ENCODE data around the gene HES4.

Gene HES4

GRCh38 chr1:999725-1000356 is at the start of gene HES4:
Gene HES4, minus strand, starts transcription at chr1:1000097. Its CDS starts 124 bp downstream, at chr1:999973.
- DNase-seq (ENCODE audit: low read depth): peak; percentile 93

- no peak for DNase-seq (ENCODE audit: low read depth)
Measured at GRCh38 chr1:1048765-1049164, 48.9 kb upstream of the HES4 start.

- DNase-seq (ENCODE audit: low read depth): no peak
Measured at GRCh38 chr1:1047963-1048362, 48.1 kb upstream of the HES4 start.

GRCh38 chr1:1047407-1047806 is 47.5 kb upstream of the HES4 start:
- no peak for DNase-seq (ENCODE audit: low read depth)

- no peak for DNase-seq (ENCODE audit: low read depth)
Measured at GRCh38 chr1:1046767-1047166, 46.9 kb upstream of the HES4 start.

GRCh38 chr1:1046243-1046642 is 46.3 kb upstream of the HES4 start:
- DNase-seq (ENCODE audit: low read depth): no peak

GRCh38 chr1:1045129-1045528 is 45.2 kb upstream of the HES4 start:
- DNase-seq (ENCODE audit: low read depth): no peak

GRCh38 chr1:1044455-1045078 is 44.7 kb upstream of the HES4 start:
- no peak for DNase-seq (ENCODE audit: low read depth)

- no peak for DNase-seq (ENCODE audit: low read depth)
Measured at GRCh38 chr1:1043921-1044320, 44.0 kb upstream of the HES4 start.

GRCh38 chr1:1043411-1043810 is 43.5 kb upstream of the HES4 start:
- no peak for DNase-seq (ENCODE audit: low read depth)

GRCh38 chr1:1042835-1043234 is 42.9 kb upstream of the HES4 start:
- DNase-seq (ENCODE audit: low read depth): no peak

GRCh38 chr1:1041873-1042272 is 42.0 kb upstream of the HES4 start:
- no peak for DNase-seq (ENCODE audit: low read depth)

GRCh38 chr1:1041092-1041523 is 41.2 kb upstream of the HES4 start:
- DNase-seq (ENCODE audit: low read depth): no peak

- peak; percentile 89 for DNase-seq (ENCODE audit: low read depth)
Measured at GRCh38 chr1:1040004-1040991, 40.4 kb upstream of the HES4 start.

- DNase-seq (ENCODE audit: low read depth): no peak
Measured at GRCh38 chr1:1039145-1039910, 39.4 kb upstream of the HES4 start.

- DNase-seq (ENCODE audit: low read depth): no peak
Measured at GRCh38 chr1:1038694-1039093, 38.8 kb upstream of the HES4 start.

- DNase-seq (ENCODE audit: low read depth): no peak
Measured at GRCh38 chr1:1037366-1038327, 37.8 kb upstream of the HES4 start.

- DNase-seq (ENCODE audit: low read depth): no peak
Measured at GRCh38 chr1:1035291-1035943, 35.5 kb upstream of the HES4 start.

- no peak for DNase-seq (ENCODE audit: low read depth)
Measured at GRCh38 chr1:1034439-1034781, 34.5 kb upstream of the HES4 start.

GRCh38 chr1:1033731-1034438 is 34.0 kb upstream of the HES4 start:
- no peak for DNase-seq (ENCODE audit: low read depth)

All from ELR (cell line).